SK-N-SH (cell line): ENCODE results near the gene CLK4. TPM values are rescaled to one million over a fixed set of nuclear protein-coding genes. Genes with fewer than 3 reads are reported as not detected.

Experiments used
- CTCF ChIA-PET: fragments of 300-600, 350-600 bp; formaldehyde crosslinking; extraction: SDS; loops from one replicate; lab custom pipeline; 2021; lab: Yijun Ruan, JAX
- POLR2A ChIA-PET: fragments of 350-600 bp; sonication (Branson Sonifier 250); formaldehyde crosslinking; extraction: SDS; loops from one replicate; lab custom pipeline; 2020; ENCODE audit warnings: antibody characterized with exemption, inconsistent platforms; lab: Yijun Ruan, JAX
- DNase-seq: peaks from one replicate; pipeline ENCODE4 v3.0.0; 2012
- H2AFZ ChIP-seq: fragments of 200-600 bp; sonication (generic); 2 replicates; pipeline ENCODE4 v1.8.1; 2016; ENCODE audit warnings: antibody characterized with exemption, mild to moderate bottlenecking, low read depth
- H3F3A ChIP-seq: fragments of 200-600 bp; sonication (generic); replicated peaks from 2 replicates; pipeline ENCODE3; 2016; ENCODE audit warnings: antibody characterized with exemption, mild to moderate bottlenecking; ENCODE audit not compliant: insufficient read depth
- H3K27ac ChIP-seq, 2 experiments: fragments of 200-500 bp in 1 of 2; fragments of 200-600 bp in 1 of 2; sonication (Bioruptor generic) in 1 of 2; sonication (generic), shearing (Covaris generic) in 1 of 2; 2 replicates each; pipeline versions ENCODE4 v1.5.1 to v1.6.1; 2014 to 2016; ENCODE audit warnings: low read depth in 2 of 2, inconsistent platforms in 1 of 2, low read length in 1 of 2, mild to moderate bottlenecking in 1 of 2, mixed read lengths in 1 of 2
- H3K27me3 ChIP-seq: fragments of 200-600 bp; sonication (generic), shearing (Covaris generic); 2 replicates; pipeline ENCODE4 v1.6.1; 2016; ENCODE audit warnings: mixed run types; ENCODE audit not compliant: insufficient read depth
- H3K36me3 ChIP-seq, 2 experiments: fragments of 200-500 bp in 1 of 2; fragments of 200-600 bp in 1 of 2; sonication (Bioruptor generic) in 1 of 2; sonication (generic) in 1 of 2; replicated peaks in 1 of 2; 2 replicates each; pipeline versions ENCODE3 to v1.5.1; 2014 to 2016; ENCODE audit warnings: low read length in 1 of 2, mild to moderate bottlenecking in 1 of 2; ENCODE audit not compliant: insufficient read depth in 2 of 2, control insufficient read depth in 1 of 2
- H3K4me1 ChIP-seq, 2 experiments: fragments of 200-500 bp in 1 of 2; fragments of 200-600 bp in 1 of 2; sonication (Bioruptor generic) in 1 of 2; sonication (generic), shearing (Covaris generic) in 1 of 2; 2 replicates each; pipeline versions ENCODE4 v1.5.1 to v1.6.1; 2014 to 2016; ENCODE audit warnings: low read depth in 1 of 2, low read length in 1 of 2, mixed run types in 1 of 2; ENCODE audit not compliant: insufficient read depth in 2 of 2, control insufficient read depth in 1 of 2
- H3K4me2 ChIP-seq: fragments of 200-600 bp; sonication (generic), shearing (Covaris generic); 2 replicates; pipeline ENCODE4 v1.6.1; 2017; ENCODE audit warnings: mixed run types
- H3K4me3 ChIP-seq, 2 experiments: fragments of 200-500 bp in 1 of 2; fragments of 200-600 bp in 1 of 2; sonication (Bioruptor generic) in 1 of 2; sonication (generic), shearing (Covaris generic) in 1 of 2; 2 replicates each; pipeline versions ENCODE4 v1.5.1 to v1.8.1; 2014 to 2016; ENCODE audit warnings: low read depth in 2 of 2, inconsistent platforms in 1 of 2, low read length in 1 of 2, mild to moderate bottlenecking in 1 of 2, mixed read lengths in 1 of 2, moderate library complexity in 1 of 2
- H3K79me2 ChIP-seq: fragments of 200-600 bp; sonication (generic); 2 replicates; pipeline ENCODE4 v1.8.1; 2017; ENCODE audit warnings: mild to moderate bottlenecking; ENCODE audit not compliant: insufficient read depth
- H3K9ac ChIP-seq: fragments of 200-600 bp; sonication (generic); 2 replicates; pipeline ENCODE4 v1.6.1; 2017; ENCODE audit warnings: mixed run types
- H3K9me2 ChIP-seq: fragments of 200-600 bp; sonication (generic); 2 replicates; pipeline ENCODE4 v1.6.1; 2017; ENCODE audit warnings: mixed run types
- H3K9me3 ChIP-seq: fragments of 200-600 bp; sonication (generic); 2 replicates; pipeline ENCODE4 v1.6.1; 2017; ENCODE audit warnings: mixed run types, mild to moderate bottlenecking, moderate library complexity
- H4K20me1 ChIP-seq: fragments of 200-600 bp; sonication (generic); 2 replicates; pipeline ENCODE4 v1.6.1; 2017; ENCODE audit warnings: mild to moderate bottlenecking, mixed run types; ENCODE audit not compliant: insufficient read depth
- CHD2 ChIP-seq: fragments of 150-350 bp; IDR thresholded peaks from 2 replicates; pipeline ENCODE4 v1.6.1; 2018; ENCODE audit warnings: low read length; ENCODE audit not compliant: partially characterized antibody
- CTCF ChIP-seq: fragments of 200-600 bp; sonication (generic); IDR thresholded peaks from 2 replicates; pipeline ENCODE4 v1.6.1; 2017; ENCODE audit warnings: antibody characterized with exemption, mild to moderate bottlenecking, moderate library complexity
- ELF1 ChIP-seq: IDR thresholded peaks from 2 replicates; pipeline ENCODE4 v1.4.0; 2012
- EZH2phosphoT487 ChIP-seq: fragments of 200-600 bp; sonication (generic); IDR thresholded peaks from 2 replicates; pipeline ENCODE4 v1.6.1; 2017; ENCODE audit warnings: low read depth, mixed run types, mild to moderate bottlenecking, antibody characterized with exemption, moderate library complexity, borderline replicate concordance
- FOXJ3 ChIP-seq: sonication (generic); formaldehyde crosslinking; IDR thresholded peaks from 2 replicates; pipeline ENCODE4 v1.5.1; 2020; ENCODE audit warnings: mild to moderate bottlenecking, missing genetic modification reagents
- FOXM1 ChIP-seq: IDR thresholded peaks from 2 replicates; pipeline ENCODE4 v1.4.0; 2012; ENCODE audit warnings: low read depth, mild to moderate bottlenecking
- MXI1 ChIP-seq: IDR thresholded peaks from 2 replicates; pipeline ENCODE4 v1.6.1; 2012; ENCODE audit warnings: mild to moderate bottlenecking, low read depth, low read length, improper control_type of control experiment
- NFIC ChIP-seq: IDR thresholded peaks from 2 replicates; pipeline ENCODE4 v1.4.0; 2012; ENCODE audit warnings: borderline replicate concordance
- POLR2AphosphoS5 ChIP-seq: IDR thresholded peaks from 2 replicates; pipeline ENCODE4 v1.6.1; 2012; ENCODE audit warnings: low read depth, low read length
- RAD21 ChIP-seq: IDR thresholded peaks from 2 replicates; pipeline ENCODE4 v1.6.1; 2012; ENCODE audit warnings: mild to moderate bottlenecking, low read length
- SIN3A ChIP-seq: IDR thresholded peaks from 2 replicates; pipeline ENCODE4 v1.6.1; 2012; ENCODE audit warnings: low read depth, mild to moderate bottlenecking, low read length, moderate library complexity, borderline replicate concordance
- SMC3 ChIP-seq: IDR thresholded peaks from 2 replicates; pipeline ENCODE4 v1.6.1; 2012; ENCODE audit warnings: low read depth, low read length, improper control_type of control experiment
- TAF1 ChIP-seq: IDR thresholded peaks from 2 replicates; pipeline ENCODE4 v1.6.1; 2012; ENCODE audit warnings: low read depth, mild to moderate bottlenecking, low read length, moderate library complexity, borderline replicate concordance
- YY1 ChIP-seq: IDR thresholded peaks from 2 replicates; pipeline ENCODE4 v1.4.0; 2012; ENCODE audit warnings: low read depth, mild to moderate bottlenecking
- WGBS: methylation state at CpG from one replicate; pipeline ENCODE4 v1.1.6; 2017; ENCODE audit warnings: low lambda C conversion rate; 5-methylcytosine and 5-hydroxymethylcytosine counted together
- polyA plus RNA-seq, 3 experiments: library from polyadenylated mRNA; depleted of rRNA; stranded (reverse); fragments of >200 nt; gene quantifications; 2 replicates each; pipeline ENCODE4 v1.2.3, GENCODE V29; 2012
- TF ChIP-seq, protein P1 (sequence below): fragments of 150-350 bp; IDR thresholded peaks from 2 replicates; pipeline ENCODE4 v1.6.1; 2017; ENCODE audit warnings: antibody characterized with exemption, low read length, low read depth, borderline replicate concordance

The CLK4 gene
- polyA plus RNA-seq, 1 of the 3 experiments (the other 2 are of a cell fraction): 7.5 TPM

DNA sequence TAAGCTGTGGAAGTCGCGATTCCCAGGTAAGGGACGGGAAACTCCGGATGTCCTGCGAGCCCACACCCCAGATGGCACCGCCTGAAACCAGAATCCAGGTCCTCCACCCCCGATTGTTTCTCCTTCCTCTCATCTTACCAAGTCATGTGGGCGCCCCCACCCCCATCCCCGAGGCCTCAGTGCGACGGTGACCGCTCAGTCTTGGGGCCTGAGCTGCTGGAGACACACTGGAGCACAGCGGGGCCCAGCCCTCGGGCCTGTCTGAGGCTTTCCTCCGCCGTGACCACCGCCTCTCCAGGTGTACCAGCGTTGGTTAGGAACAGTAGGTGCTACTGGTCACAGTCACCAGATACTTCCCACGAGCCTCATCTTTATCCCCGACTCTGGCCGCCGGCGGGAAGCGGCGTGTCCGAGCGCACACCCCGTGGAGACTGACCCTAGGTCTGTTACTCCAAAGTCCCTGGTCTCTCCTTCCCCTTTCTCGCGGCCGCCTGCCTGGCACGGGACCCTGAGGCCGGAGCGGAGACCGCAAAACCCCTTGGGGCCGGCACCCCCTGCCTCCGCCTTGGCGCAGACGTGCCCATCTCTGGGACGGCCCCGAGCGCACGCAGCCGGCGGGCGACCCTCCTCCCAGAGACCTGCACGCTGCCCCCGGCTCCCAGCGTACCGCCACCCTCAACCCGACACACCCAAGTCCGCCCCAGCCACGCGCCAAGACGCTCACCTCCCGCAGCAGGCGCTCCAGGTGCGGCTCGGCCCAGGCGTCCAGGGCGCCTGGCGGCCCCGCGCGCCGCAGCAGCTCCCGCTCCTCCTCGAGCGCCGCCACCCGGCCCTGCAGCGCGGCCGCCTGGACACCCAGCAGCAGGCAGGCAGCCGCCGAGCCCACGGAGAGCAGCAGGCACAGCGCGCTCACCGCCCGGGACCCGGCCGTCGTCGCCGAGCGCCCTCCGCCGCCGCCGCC lies 37.4 kb downstream of the CLK4 start:
- Histone ChIP-seq H3K79me2 (no peaks in the 10 kb centered on the region), H3K36me3 (no peaks in the 10 kb centered on the region), H3K27ac (peak overlapping the region in 1 of 2 experiments; percentile 65; a peak in 1 of 4 replicates), H3K9ac (no peak overlapping the region), H3K27me3 (no peaks in the 10 kb centered on the region; the same call in 1 of the 2 replicates), H3K4me3 (peak overlapping the region in 1 of 2 experiments; percentile 57; a peak in 3 of 4 replicates), H3F3A (no peaks in the 10 kb centered on the region), H3K9me2 (no peaks in the 10 kb centered on the region), H2AFZ (no peak overlapping the region), H3K9me3 (no peaks in the 10 kb centered on the region), H4K20me1 (no peaks in the 10 kb centered on the region), H3K4me2 (no peak overlapping the region), H3K4me1 (peaks cover 0 to 20% of the 10 kb centered on the region in 2 experiments; a peak in 1 of 4 replicates)
- 52% methylated on average over 48 of the region's 91 CpGs for WGBS
- peak; percentile 91 for DNase-seq
- peak; percentile 43 for TF ChIP-seq RAD21
- 0 out of 2 replicates have a peak, but pooled peaks have one; percentile 28 for TF ChIP-seq SMC3
- TF ChIP-seq ELF1: no peak
- ChIA-PET POLR2A (interaction anchor here (0.5 to 2.0 kb wide), 7 partner anchors 39 to 357 kb away, joined by 3 to 6 read pairs (median 4); partner anchors contain the start of gene PHYKPL), CTCF (interaction anchor here (0.6 to 11.7 kb wide), 69 partner anchors 8 to 765 kb away, joined by 3 to 265 read pairs (median 4); partner anchors contain the start of genes NHP2, PHYKPL and ZFP2)

DNA sequence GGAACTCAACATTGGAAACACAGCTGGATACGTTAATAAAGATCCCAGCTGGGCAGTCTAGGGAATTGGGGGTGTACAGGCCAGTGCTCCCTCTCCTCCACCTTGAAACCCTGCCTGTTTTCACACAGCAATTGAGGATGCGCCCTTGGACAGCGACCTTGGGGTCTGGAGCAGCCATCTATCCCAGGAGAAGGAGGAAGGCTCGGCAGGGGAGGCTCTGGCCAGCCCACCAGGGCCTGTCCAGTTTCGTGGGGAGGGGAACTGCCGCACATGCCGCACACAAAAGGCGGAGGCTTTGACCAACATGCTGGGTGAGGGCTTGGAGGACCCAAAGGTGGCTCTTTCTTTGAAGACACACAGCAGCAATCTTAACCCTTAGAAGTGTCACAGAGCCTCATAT lies 38.1 kb downstream of the CLK4 start:
- TF ChIP-seq YY1 (no peak), CTCF (no peak), TAF1 (no peak), SIN3A (no peak), NFIC (no peak), FOXJ3 (no peak), POLR2AphosphoS5 (no peak), FOXM1 (no peak), CHD2 (no peak), MXI1 (no peak), EZH2phosphoT487 (no peak)
- TF ChIP-seq, protein P1, sequence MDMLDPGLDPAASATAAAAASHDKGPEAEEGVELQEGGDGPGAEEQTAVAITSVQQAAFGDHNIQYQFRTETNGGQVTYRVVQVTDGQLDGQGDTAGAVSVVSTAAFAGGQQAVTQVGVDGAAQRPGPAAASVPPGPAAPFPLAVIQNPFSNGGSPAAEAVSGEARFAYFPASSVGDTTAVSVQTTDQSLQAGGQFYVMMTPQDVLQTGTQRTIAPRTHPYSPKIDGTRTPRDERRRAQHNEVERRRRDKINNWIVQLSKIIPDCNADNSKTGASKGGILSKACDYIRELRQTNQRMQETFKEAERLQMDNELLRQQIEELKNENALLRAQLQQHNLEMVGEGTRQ: no peak
- TF ChIP-seq, all 33 proteins: peak for 0
- no peaks in the 10 kb centered on the region for H3K9me3 ChIP-seq
- no peaks in the 10 kb centered on the region for H3K36me3 ChIP-seq
- H3K4me2 ChIP-seq: no peak overlapping the region
- POLR2A ChIA-PET: no interaction called here
- H3K27ac ChIP-seq: no peak overlapping the region; a peak in 1 of 4 replicates
- 68% methylated on average over 6 of the region's 8 CpGs for WGBS
- H3K27me3 ChIP-seq: no peaks in the 10 kb centered on the region; the same call in 1 of the 2 replicates
- CTCF ChIA-PET: interaction anchor here (0.6 to 11.7 kb wide), 8 partner anchors 12 to 513 kb away, joined by 3 to 265 read pairs (median 16); partner anchors contain the start of gene PHYKPL
- H3K9ac ChIP-seq: no peak overlapping the region
- DNase-seq: no peak
- no peaks in the 10 kb centered on the region for H3K79me2 ChIP-seq
- no peaks in the 10 kb centered on the region for H4K20me1 ChIP-seq
- H3K9me2 ChIP-seq: no peaks in the 10 kb centered on the region
- no peak overlapping the region for H2AFZ ChIP-seq
- H3K4me1 ChIP-seq: peaks cover 0 to 20% of the 10 kb centered on the region in 2 experiments; a peak in 1 of 4 replicates
- no peaks in the 10 kb centered on the region for H3F3A ChIP-seq
- H3K4me3 ChIP-seq: peak overlapping the region in 1 of 2 experiments; percentile 57; a peak in 1 of 4 replicates
